HG03342 (cell line): Measurements from ENCODE around the gene LNPEP.
A peak's percentile ranks its signal among the peaks of the same experiment; 100 is the strongest.

Source experiments
- ATAC-seq: cut with Tn5 transposase; IDR thresholded peaks from one replicate; pipeline ENCODE4 v1.9.1; 2021; ENCODE audit warnings: mild to moderate bottlenecking, moderate library complexity; ENCODE audit not compliant: unreplicated experiment

LNPEP gene

DNA sequence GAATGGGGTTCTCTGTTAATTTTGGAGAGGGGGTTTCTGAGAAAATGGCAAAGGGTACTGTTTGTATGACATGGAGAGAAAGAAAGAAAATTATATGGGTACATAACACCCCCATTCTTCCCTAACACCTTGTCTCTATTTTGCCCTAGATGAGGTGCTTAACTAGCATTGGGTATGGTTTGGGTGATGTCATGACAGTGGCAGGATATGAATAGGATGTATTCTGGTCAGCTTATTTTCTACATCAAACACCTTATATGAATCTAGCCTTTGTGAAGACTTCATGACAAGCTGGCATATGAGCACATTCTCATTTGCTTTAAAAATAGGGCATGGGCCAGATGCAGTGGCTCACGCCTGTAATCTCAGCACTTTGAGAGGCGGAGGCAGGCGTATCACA is 58.6 kb downstream of the LNPEP start:
- ATAC-seq, result no peak

DNA sequence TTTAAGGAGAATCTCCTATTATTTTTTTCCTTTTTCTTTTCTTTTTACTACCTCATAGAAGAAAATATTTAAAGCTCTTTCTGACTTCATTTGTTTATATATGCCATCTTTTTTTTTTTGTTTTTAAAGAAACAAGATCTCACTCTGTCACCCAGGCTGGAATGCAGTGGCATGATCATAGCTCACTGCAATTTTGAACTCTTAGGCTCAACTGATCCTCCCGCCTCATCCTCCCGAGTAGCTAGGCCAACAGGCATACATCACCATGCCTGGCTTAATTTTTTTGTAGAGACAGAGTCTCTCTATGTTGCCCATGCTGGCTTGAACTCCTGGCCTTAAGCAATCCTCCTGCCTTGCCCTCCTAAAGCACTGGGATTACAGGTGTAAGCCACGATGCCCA is 59.5 kb downstream of the LNPEP start:
- no peak for ATAC-seq

DNA sequence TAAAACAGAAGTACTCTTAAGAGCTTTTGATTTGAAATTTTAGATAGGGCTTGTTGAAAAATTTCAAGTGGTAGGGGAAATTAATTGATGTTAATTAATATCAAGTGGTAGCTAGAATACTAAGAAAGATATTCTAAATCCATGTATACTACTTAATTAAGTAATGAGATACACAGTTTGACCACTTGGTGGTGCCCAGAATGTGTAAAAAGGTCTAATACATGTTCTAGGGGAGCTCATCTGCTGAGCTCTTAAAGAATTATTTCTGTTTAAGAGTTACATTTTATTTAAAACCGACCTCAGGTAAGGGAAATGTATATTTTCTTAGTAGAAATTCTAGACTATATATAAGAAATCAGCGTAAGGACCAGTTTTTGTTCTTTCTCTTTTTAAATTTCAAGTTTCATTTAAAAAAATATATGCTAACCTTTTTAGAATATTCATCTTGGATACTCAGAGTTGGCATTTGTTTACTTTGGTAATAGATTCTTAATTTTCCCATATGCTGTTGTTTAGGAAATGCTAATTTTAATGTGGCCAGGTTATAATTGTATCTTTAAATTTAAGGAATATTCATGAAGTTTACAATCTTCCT is 61.5 kb downstream of the LNPEP start:
- peak; percentile 84 for ATAC-seq

DNA sequence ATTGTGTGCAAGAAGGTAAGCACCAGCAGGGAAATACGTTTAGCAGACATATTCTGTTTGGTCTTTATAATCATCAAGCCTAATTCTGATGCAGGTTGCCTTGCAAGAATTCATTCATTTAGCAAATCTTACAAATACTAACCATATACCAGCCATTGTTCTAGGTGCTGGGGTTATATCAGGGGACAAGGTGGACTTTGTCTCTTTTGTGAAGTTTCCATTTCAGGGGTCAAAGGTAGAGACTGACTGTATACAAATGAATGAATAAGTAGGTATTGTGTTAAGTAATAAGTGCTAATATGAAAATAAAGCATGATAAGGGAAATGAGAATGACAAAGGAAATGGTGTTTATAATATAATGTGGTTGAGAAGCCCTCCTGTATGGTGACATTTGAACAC is 64.0 kb downstream of the LNPEP start:
- ATAC-seq, result no peak

DNA sequence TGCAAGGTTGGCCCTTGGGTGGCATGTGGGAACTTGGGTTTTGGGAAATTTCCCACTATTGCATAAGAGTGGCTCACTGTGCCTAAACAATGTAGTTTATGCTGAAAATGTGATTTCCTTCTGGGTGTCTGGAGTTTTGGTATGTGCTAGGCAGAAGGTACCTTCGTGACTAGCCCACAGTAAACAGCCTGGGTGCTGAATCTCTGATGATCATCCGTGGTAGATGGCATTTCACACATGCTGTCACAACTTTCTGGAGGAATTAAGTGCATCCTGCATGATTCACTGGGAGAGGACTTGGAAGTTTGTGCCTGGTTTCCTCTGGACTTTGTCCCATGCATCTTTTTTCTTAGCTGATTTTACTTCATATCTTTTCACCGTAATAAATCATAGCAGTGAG is 64.5 kb downstream of the LNPEP start:
- ATAC-seq, result no peak

DNA sequence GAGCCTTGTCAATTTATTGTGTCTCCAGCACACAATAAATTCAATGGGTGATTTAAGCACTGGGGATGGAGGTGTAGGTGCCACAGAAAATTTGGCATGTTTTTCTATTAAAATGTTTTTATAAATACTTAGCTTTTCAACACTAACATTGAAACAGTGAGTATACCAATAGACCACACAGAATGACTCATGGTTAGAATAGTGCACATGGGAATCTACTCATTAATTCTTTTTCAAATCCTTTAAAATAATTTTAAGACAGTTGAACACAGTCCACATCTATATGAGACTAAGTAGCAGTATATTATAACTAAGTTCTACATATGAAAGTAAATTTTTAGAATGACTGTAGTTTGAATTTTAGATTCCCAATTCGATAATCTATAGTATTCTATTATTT is 67.1 kb downstream of the LNPEP start:
- no peak for ATAC-seq

DNA sequence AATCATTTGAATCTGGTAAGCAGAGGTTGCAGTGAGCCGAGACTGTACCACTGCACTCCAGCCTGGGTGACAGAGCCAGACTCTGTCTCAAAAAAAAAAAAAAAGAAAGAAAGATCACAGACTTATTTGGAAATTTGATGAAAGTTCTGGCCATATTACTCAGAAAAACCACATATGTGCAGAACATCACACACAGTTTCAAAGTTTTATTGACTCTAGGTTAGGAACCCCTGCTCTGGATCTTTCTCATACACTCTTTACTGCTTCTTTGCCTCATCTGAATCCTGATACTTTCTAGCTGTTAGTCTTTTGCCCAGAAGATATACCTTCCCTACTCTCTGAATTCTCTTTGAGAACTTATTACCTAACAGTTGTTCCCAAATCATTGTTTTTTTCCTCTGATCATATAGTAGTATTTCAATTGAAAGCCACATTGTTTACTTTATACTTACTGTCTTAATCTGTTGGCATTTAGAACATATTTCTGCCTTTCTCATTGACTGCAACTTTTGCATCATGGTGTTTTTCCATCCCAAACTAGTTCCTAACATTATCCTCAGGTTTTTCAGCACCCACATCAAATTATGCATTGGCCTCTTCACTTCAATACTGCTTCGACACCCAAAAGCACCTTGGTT is 68.7 kb downstream of the LNPEP start:
- no peak for ATAC-seq

DNA sequence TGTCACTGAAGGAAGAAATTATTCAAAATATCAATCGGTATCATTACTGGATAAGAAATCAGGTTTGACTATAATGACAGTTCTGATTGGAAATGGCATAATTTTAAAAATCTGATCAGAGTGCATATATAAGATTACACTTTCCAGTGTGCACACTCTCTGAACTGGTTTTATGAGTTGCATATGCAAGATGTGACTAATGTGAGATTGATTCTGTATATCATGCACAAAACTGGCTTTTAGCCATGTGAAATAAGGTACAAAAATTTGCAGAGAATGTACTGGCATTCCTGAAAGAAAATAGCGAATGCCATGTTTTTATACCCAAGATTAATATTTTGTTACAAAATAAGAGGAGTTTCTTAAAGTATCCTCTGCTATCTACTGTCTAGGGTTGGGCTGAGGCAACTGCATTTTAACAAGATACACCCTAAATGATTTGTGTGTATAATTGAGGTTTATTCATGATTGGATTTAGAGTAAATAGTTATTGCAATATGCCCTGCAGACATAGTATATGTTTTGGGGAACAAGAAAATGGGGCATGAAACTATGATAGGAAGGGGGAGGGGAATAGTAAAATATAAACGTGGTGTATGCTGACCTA is 70.7 kb downstream of the LNPEP start:
- no peak for ATAC-seq

DNA sequence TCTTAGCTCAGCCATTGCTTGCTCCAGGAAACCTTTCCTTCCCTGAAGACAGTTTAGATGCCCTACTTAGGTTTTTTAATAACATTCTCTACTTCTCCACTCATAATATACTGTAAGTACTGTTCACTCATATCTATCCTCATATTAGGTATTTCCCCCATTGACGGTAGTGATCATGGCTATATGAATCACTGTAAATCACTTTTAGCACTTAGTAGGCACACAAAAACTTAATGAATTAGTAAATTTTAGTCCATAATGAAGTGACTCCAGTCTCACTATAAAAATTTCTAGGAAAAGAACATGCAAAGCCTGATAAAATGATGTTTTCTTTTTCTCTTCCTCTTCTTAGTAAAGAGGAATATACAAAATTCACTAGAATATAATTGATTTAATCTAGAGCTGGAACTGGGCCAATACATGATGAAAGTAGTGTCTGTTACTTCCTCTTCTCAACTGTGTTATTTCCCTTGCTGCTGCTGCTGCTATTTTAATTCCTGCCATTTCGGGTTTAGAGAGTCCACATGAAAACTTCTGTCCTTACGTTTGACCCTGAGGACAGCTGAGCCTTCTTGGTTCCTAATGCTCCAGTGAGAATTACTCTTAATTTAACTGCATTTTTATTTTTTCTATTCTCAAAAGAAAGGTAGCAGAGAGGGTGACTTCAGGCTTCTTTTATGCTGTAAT is 73.5 kb downstream of the LNPEP start:
- ATAC-seq, result peak; percentile 77

DNA sequence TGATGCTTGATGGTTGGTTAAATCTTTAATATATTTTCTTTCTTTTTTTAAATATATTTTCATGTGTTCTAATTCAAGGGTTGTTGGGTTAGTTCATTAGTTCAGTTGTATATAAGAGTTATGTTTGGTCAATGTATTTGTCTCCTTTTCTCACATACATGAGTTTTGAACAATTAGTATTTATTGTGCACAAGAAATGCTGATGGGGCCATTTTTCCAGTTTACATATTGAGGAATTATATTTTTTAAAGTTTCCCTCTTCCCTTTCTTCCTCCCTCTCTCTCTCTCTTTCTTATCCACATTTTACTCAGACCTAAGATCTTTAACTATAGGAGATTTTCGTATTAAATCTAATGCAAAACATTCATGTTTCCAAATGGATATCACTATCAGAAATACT is 74.0 kb downstream of the LNPEP start:
- ATAC-seq, result no peak

DNA sequence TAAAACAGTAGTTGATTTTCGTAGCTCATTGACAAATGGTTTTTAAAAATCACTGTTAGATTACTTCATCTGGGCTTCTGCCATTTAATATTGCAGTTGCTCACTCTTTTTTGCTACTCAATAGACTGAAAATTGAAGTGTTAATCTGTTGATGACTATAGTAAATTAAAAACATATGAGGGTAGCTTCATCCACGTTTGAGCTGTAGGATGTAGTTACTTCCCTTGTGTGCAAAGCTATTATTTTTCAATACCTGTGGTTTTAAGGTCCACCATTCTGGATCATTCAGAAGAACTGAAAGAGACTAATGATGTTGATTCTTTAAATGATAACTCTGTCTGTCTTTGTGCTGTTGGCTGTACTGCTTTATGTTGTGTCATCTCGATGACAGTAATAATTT is 74.7 kb downstream of the LNPEP start:
- no peak for ATAC-seq

DNA sequence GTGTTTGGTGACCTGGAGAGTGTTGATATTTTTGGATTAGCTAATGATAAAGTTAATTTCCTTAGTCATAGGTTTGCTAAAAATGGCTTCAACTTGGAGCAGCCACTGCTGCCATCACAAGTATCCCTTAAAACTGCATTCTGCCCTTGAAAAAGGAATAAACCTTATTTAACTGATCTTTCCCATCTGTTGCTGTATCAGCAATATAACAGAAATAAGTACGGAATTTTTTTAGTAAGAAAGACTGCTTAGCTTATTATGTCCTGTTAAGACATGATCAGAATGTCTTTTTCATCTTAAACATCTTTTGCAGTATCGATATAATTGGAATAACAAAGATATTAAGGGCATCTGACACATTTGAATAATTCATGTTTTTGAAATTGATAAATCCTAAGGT is 75.7 kb downstream of the LNPEP start:
- ATAC-seq, result no peak

DNA sequence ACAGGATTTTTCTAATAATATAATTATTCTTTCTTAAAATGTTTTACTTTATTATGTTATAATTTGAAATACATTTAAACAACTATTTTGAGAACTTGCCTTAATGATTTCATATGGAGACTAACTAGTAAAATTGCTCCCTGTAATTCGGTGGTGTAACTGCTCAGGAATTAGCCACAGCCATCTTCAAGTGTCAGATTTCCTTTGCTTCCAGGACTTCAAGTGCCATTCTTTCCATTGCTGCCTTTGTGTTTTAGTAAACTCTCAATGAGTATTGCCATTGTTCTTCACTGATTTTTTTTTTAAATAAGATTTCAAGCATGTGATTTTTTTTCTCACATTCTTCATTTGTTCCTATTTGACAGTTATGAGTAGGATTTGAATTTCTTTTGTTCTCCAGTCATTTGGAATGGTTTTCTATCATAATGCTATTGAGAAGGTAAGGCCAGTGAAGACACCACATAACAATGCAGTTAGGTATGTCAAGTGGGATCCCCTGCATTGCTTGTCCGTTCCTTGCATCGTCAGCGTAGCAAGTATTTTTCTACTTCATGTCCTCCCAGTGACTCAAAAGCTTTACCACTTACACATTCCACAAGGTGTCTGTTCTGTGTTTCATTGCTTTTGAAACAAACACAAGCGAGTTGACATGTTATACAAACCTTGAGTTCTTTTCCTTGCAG is 83.7 kb downstream of the LNPEP start:
- ATAC-seq, result no peak

DNA sequence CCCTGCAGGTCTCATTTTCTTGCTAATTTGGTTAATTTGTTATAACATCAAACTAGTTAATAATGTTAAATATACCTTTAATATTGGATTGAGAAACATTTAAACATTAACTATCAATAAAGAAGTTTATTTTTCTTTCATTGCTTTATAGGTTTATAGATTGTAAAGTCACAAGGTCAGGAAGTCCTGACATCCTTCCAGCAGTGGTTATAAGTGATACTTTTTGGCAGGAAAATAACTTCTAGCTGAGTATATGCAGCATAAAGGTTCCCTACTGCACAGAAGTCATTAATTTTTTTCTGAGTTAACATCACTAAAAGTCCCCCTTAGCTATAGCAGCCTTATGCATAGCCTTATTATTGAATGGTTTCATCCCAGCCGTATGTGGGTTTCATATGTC is 85.5 kb downstream of the LNPEP start:
- no peak for ATAC-seq

DNA sequence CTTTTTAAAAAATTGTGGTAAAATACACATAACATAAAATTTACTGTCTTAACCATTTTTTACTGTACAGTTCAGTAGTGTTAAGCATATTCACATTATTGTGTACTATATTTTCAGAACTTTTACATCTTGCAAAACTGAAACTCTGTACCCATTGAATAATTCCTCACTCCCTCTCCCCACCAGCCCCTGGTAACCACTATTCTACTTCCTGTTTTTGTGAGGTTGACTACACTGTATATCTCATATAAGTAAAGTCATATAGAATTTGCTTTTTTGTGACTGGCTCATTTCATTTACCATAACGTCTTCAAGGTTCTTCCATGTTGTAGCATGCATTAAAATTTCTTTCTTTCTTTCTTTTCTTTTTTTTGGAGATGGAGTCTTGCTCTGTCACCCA is 87.0 kb downstream of the LNPEP start:
- no peak for ATAC-seq

DNA sequence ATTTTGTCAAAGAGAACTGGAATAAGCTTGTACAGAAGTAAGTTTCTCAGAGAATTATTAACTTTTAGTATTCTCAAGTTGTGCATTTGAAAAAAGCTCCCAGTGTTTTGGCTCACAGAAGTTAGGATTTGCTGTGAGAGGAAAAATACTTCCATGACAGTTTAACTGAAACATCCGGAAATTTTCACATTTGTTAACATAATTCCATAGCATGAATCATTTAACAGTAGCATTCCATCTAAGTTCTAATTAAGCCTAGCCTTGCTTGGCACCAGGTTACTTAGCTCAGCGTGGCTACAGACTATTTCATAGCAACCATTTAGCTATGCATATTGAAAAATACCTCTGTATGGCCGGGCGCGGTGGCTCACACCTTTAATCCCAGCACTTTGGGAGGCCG is 90.8 kb downstream of the LNPEP start:
- ATAC-seq, result no peak

DNA sequence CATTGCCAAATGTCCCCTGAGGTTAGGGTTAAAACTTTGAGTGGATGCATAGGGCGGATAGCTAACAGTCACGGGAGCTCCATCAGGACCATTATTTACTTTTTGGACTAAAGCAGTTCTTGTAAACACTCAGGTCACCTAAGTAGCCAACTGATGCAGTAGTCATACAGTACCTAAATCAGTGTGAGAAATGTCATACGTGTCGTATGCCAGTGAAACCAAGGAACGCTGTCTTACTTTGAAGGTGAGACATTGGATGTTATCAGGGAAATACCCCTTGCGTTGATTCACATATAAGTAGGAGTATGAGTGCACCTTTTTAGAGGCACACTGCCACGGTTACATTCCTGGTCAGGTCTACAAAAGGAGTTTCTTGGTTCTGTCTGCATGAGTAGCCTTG is 101.9 kb downstream of the LNPEP start:
- no peak for ATAC-seq

DNA sequence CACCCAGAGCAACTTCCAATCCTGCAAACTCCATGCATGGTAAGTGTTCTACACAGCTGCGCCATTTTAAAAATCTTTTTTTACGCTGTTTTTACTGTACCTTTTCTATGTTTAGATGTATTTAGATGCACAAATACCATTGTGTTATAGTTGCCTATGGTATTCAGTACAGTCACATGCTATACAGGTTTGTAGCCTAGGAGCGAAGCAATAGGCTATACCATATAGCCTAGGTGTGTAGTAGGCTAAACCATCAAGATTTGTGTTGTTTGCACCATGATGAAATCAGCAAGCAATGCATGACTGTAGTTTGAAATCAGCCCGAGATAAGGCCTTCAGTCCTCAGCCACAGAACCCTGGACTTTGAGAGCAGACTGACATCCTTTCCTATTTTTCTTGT is 105.4 kb downstream of the LNPEP start:
- ATAC-seq, result no peak

DNA sequence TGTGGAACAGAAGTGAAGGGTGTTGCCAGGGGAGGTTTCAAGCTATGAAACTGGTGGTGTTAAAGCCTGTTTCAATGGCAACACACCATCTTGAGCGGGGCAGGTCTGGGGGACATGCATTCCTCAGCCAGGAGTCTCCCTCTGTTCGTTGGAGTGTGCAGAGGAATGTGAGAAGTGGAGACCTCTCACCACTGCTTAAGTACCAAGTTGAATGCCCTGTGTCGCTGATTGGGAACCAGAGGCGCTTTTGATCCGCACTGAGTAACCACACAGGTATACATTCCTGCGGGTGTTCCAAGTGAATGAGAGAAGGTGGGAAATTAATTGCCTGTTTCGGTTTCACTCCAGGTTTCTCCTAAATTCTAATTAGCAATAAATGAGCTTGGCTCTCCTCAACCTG is 107.1 kb downstream of the LNPEP start:
- no peak for ATAC-seq

DNA sequence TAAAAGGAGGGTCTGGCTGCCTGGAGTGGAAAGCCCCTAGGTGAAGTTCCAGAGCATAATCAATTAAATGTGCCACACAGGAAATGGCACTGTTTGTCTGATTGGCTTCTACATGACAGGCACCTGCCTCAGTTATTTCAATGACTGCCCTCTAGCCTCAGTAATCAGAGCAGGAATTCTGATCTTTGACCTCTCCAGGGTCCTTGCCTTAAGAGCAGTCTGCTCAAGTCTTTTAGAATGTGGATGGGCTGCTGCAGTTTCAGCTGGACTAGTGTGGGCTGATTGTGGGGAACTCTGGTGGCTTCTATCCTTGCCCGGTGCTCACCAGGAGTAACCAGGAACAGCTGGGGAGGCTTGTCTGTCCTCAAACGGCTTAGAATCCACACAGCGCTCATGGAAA is 107.6 kb downstream of the LNPEP start:
- no peak for ATAC-seq

DNA sequence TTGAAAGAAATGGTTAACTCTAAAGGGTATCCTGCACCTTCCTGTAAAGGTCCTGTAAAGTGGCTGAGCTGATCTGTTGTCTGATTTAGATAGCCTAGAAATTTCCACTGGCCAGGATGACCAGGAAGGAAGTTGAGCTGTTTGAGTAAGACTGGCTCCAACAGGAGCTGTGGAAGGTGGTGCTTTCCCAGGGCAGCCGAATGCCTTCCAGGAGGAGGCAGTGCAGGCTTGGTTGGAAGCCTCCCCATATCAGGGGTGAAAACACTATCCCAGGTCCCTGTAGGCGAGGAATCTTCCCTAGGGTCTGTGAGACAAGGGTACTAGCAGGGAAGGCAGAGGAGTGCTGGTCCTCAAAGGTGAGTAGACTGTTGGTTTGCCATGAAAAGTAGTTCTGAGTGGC is 108.2 kb downstream of the LNPEP start:
- ATAC-seq, result no peak
